GM19023 (cell line): Measurements from ENCODE around the gene SNX17.
A peak's percentile ranks its signal among the peaks of the same experiment; 100 is the strongest.
"Not testable (repeated sequence)": the region's sequence is repeated elsewhere in the genome, so short reads cannot be mapped to it uniquely, and the experiment has no call there.

ENCODE experiments used
- ATAC-seq: cut with Tn5 transposase; IDR thresholded peaks from one replicate; pipeline ENCODE4 v1.9.1; 2021; ENCODE audit warnings: mild to moderate bottlenecking, moderate library complexity; ENCODE audit not compliant: unreplicated experiment

The SNX17 gene, protein sequence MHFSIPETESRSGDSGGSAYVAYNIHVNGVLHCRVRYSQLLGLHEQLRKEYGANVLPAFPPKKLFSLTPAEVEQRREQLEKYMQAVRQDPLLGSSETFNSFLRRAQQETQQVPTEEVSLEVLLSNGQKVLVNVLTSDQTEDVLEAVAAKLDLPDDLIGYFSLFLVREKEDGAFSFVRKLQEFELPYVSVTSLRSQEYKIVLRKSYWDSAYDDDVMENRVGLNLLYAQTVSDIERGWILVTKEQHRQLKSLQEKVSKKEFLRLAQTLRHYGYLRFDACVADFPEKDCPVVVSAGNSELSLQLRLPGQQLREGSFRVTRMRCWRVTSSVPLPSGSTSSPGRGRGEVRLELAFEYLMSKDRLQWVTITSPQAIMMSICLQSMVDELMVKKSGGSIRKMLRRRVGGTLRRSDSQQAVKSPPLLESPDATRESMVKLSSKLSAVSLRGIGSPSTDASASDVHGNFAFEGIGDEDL

DNA sequence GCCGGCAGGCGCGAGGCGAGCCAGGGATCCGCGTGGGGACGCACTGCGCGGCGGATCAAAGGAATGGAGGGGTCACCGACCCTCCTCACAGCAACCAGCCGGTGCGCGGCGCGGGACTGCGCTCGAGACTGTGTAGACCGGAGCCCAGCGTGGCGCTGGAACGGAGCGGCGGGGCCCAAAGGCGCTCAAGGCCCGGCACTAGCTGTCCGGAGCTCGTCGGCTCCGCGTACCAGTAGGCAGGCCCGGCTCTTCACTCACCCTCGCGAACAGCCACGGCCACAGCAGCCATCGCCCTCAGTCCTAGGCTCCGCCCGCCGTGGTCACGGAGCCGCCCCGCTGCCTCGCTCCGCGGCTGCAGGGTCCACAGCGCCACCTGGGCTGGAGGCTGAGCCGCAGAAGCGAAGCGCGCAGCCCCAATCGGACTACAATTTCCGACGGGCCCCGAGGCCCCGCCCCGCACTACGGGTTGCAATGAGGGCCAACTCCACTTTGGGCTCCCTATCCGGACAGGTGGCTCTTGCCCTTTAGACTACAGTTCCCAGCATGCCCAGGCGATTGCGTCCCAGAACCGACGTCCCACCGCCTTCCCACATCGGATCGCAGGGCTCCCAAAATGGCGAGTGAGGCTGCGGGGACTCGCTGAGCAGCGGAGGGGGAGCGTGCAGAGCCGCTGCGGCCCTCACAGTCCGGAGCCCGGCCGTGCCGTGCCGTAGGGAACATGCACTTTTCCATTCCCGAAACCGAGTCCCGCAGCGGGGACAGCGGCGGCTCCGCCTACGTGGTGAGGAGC is at the start of gene SNX17, which contains the start of gene EIF2B4:
TSS of gene SNX17 (plus strand) at position 591 of the 790 bp plus-strand sequence. CDS start at position 719, 128 bp downstream.
TSS of gene EIF2B4 (minus strand) at position 313 of the 790 bp plus-strand sequence. CDS start at position 289, 24 bp downstream.
- peak; percentile 90 for ATAC-seq

DNA sequence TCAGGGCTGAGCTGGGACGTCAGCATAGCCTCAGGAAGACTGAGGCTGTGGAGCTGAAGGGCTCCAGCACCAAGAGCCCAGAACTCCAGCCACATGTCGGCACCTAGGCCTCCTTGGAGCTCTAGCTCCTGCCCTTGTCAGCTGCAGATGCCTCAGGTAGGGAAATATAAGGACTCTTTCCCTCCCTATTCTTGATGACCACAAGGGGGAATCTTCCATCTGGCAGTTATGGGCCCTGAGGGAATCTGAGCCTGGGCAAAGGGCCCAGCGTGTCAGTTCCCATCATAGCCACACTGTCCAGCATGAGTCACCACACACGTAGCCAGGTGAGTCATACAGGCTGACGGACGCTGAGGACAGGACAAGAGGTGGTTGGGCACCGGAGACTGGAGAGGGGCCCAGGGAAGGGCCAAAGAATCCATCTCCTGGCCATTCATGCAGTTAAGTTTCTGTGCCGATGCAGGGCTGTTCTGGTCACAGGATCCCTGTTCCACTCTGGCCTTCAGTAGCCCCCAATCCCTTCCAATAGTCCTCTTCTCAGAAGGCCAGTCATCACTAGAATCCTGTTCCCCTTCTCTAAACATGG is 49.4 kb upstream of the SNX17 start:
- ATAC-seq: no peak

DNA sequence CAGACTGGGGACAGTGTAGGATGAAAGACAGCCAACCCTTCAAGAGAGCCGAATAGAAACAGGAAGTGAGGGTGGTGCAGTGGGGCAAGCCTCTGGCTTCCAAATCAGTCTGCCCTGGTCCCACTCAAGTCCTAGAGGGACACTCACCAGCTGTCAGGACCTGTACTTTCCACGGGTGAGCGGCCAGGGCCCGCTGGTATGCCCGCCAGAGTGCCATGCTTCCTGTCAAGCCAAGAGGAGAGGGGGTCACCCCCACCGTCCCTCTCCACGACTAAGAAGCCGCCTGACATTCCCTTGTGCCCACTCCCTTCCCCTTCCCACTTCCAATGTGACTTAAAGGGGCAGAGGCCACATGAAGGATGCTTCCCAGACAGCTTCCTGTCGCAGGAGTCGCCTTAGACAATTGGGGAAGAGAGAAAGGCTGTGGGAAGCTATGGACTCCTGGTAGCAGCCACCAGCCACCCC is 48.1 kb upstream of the SNX17 start:
- no peak for ATAC-seq

DNA sequence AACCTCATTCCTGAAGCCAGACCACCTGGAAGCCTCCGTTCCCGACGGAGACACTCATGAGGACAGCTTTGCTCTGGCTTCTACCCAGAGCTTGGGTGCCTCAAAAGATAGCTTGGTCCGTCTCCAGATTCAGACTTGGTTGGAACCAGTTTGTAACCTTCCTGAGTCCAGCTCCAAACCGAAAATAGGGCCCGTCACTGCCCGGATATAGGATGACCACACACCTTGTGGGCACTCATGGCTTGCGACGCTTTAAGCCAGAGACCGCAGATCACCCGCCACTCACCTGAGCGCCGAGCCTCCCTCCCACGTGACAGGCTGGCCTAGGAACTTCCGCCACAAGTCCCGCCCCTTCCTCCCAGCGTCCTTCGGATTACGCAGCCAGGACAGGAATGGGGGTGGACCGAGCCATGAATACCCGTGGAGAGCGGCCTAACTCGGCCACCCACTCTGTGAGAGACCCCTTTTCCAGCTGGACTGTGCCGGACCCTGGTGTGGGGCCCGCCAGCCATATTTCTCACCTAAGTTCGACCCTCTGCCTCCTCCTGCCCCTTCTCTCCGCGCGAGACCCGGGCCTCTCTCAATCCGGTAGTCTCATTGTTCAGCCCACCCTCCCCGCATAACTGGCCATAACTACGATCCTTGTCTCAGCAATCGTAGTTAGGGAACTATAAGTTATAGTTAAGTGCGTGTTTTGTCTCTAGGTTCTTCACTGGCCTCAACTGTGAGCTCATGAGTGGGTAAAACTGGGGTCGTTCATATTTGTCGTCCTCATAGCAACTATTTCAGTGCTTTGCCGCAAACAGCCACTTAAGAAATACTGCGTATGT is 47.4 kb upstream of the SNX17 start, which contains the start of gene MPV17:
TSS of gene MPV17 (minus strand) at position 332 of the 830 bp plus-strand sequence. CDS start 580 bp downstream, outside the sequence.
- ATAC-seq: peak; percentile 90

DNA sequence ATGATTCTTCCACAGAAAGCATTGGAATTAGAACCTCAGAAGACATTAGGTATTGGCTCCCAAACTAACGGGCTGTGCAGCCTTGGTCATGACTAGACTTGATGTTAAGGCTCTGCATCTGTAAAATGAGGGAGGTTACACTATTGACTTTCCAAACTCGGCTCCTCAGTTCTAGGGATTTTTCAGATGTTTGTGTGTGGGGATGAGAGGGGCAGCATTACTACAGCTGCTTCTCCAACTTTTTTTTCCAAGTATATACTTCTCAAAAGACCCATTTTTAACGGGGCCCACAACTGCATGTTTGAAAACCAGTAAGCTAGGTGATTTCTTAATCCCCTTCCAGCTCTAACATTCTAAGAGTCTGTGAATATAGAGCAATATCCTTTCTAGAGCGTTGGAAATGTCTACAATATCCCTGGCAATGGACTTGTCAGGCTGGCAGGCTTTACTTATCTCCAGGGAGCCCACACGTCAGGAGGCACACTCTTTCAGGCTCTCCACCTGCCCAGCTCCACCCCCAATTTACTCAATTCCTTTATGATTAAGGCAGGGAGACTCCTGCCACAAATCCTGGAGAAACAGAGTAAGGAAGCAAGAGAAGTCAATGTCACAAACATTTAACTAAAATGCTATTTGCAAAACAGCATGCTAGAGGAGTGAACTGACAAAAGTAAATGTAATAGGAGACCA is 46.7 kb upstream of the SNX17 start:
- ATAC-seq: no peak

DNA sequence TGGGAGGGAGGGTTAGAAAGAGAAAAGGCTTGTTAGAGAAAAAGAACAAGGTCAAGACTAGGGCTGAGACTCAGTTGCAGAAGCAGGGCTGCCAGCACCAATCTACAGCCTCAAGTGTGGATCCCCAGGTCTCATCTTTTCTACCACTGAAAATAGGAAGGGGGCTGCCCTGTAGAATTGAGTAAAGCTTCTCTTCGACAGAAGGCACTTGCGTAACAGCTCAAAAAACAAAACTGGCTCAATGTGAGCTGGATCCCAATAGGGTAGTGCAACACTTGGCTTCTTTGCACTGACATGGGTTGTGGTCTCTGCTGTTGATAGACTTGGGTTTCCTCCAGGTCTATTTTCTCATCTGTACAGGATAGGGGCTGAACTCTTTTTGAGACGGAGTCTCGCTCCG is 45.7 kb upstream of the SNX17 start:
- ATAC-seq: no peak

DNA sequence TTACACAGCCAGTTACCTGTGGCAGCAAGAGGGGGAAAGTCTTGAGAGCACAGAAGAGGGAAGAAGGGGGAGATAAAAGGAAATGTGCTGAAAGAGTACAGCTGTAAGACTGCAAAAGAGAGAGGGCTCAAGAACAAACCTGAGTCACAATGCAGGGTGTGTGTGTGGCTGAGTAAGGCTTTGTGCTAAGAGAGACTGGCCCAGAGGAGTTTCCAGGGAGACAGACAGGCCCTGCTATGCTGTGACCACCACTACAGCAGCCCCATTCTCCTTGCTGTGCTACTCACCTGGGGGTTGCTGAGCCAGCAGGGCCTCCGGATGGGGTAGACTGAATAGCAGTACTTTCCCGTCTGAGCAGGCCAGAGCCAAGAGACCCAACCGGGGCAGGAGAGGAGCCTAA is 35.1 kb upstream of the SNX17 start:
- no peak for ATAC-seq

DNA sequence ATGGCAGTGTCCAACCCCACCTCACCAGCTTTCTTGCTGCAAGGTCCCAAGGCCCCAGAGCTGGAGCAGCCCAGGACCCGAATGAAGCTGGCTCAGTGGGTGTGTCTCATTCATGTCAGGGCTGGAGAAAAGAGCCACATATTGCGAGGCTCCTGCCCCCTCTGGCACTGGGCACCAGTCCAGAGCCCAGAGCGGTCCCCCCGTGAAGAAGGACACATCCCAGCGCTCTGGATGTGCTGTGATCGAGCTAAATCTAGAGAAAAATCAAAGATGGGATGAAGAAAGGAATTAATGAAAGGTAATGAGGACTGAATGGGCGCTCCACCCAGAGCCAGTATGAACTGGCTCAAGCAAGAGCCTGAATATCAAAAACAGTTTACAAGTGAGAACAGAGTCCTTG is 34.2 kb upstream of the SNX17 start:
- ATAC-seq: no peak

DNA sequence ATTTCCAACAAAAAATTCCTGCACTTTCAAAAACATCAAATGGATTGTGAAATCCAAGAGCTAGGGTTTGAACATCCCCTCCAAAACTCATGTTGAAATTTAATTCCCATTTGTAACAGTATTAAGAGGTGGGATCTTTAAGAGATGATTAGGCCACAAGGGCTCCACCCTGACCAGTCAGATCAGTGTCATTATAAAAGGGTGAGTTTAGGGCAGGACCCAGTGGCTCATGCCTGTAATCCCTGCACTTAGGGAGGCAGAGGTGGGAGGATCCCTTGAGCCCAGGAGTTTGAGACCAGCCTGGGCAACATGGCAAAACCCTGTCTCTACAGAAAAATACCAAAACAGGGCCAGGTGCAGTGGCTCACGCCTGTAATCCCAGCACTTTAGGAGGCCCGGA is 22.8 kb upstream of the SNX17 start:
- ATAC-seq: no peak

DNA sequence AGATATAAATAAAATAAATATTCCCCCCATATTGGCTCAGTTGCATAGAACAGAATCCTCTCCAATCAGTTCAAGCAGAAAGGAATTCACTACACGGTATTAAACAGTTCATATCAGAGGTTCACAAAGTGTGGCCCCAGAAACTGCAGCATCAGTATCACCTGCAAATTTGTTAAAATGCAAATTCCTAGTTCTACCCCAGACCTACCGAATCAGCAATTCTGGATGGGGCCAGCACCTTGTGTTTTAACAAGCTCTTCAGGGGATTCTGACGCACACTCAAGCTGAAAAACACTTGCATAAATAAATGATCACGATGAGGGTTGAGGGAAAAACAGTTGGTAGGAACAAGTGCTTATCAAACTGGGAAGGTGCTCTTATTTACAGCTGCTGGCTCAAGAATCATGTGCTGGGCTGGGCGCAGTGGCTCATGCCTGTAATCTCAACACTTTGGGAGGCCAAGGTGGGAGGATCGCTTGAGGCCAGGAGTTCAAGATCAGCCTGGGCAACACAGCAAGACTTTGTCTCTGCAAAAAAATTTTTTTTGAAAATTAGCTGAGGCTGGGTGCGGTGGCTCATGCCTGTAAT is 20.2 kb upstream of the SNX17 start:
- ATAC-seq: no peak

DNA sequence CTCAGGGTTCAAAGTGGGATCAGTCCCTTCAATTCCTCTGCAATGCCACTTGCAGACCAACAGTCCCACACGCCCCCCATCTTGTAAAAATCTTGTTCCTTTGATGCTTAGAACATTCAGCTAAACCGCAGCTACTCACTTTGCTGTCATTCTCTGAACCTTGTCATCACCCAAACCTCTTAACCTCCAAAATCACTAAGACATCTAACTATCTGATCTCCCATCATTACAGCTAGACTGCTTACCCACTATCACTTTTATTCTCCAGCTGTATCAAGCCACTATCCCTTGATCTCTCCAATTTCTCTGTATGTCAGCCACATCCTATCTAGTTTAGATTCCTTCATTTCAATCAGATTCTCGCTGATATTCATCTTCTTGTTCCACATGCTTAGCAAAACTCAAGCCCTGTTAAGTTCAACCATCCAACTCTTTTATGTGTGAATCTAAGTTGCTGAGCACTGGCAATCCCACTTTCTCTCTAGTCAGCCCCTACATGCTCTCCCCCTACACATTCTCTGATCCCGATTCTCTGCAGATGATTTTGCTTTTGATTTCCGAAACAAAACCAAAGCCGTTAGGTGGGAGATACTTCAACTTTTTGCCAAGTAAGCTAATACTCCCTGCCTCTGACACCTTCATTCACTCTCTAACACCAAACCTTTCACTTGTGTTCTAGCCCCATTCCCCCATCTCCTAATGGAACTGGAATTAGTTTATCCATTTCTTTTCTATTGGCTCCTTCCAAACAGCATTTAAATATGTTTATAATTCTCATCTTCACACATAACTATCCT is 18.4 kb upstream of the SNX17 start:
- no peak for ATAC-seq

DNA sequence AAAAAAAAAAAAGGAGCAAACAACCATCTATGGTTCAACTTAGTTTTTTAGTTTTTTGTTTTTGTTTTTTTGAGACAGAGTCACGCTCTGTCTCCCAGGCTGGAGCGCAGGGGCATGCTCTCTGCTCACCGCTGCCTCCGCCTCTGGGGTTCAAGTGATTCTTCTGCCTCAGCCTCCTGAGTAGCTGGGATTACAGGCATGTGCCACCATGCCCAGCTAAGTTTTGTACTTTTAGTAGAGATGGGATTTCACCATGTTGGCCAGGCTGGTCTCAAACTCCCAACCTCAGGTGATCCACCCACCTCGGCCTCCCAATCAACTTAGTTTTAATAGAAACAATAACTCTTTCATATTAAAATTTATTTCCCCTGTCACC is 17.0 kb upstream of the SNX17 start:
- not testable (repeated sequence) for ATAC-seq

DNA sequence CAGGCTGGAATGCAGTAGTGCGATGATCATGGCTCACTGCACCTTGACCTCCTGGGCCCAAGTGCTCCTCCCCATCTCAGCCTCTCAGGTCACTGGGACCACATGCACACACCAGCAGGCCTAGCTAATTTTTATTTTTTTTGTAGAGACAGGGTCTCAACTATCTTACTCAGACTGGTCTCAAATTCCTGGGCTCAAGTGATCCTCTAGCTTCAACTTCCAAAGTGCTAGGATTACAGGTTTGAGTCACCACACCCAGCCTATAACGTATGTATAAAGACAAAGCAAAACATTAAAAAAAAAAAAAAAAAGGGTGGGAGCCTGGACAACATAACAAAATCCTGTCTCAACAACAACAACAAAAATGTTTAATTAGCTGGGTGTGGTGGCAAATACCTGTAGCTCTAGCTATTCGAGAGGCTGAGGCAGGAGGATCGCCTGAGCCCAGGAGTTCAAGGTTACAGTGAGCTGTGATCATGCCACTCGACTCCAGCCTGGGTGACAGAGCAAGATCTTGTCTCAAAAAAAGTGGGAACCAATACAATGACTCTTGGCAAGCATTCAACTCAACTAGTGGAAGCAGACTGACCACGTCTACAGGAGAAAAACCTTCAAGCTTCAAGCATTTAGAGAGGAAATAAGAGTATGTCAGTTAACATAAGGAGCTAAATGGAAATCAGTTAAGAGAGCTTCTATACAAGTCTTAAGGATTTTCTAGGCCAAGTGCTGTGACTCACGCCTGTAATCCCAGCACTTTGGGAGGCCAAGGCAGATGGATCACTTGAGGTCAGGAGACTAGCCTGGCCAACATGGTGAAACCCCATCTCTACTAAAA is 16.4 kb upstream of the SNX17 start:
- ATAC-seq: no peak

DNA sequence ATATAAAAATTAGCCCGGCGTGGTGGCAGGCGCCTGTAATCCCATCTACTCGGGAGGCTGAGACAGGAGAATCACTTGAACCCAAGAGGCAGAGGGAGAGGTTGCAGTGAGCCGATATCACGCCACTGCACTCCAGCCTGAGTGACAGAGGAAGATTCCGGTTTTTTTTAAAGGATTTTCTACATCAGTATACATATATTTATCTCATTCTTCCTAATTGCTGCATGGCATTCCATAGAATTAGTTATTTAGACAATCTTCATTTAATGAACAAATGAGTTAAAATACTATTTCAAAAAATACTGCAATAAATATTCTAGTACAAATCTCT is 15.9 kb upstream of the SNX17 start:
- ATAC-seq: no peak

DNA sequence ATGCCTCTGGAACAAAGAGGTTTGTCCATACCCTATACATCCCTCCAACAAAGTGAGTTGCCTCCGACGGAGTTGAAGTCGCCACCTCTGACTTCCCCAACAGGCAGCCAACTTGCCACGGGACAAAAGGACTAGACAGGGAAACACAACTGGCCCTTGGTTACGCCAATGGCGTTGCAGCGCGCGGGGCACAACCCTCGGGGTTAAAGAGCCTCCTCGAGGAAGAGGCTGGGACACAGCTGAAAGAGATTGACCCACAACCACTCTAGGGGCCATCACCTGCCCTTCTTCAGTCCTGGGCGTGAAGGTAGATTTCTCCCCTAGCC is 14.4 kb upstream of the SNX17 start:
- ATAC-seq: peak; percentile 31

DNA sequence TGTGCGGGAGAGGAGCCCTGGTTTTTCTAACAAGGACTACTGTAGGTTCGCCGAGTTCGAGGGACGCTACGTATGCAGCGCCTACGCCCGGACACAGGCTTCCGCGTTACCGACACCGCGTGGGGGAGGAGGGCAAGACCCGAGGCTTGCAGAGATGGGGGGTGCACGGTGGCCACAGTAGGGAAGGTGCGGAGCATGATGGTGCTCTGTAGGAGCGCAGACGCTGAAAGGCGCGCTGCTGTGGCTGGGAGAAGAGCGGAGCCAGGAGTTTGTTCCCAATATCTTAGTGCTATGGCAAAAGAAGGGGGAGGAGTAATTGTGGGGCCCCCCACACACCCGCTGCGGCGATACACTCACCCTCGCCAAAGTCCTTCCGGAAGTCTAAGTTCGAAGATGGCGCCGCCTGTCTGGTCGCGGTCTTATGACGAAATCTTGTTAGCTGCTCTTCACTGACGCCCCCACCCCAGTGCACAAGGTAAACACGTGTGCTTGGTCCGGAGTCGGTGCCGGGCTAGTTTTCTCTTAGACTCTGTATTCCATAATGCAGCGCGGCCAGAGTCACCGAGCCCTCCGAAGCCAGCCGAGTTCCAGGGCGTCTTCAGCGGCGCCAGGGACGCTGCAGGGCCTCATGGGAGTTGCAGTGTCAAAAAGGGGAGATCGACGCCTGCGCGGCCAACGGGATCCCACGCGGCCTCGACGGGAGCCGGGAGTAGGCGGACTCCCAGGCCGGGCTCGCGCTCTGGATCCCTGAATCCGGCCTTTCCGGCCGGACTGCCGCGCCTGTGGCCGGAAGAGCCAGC is 13.8 kb upstream of the SNX17 start, which contains the start of gene GTF3C2:
TSS of gene GTF3C2 (minus strand) at position 383 of the 800 bp plus-strand sequence. CDS start 13,210 bp downstream, outside the sequence.
- ATAC-seq: peak; percentile 80
